H9 (cell line): ENCODE data around the gene MSTO1. TPM values are rescaled to one million over a fixed set of nuclear protein-coding genes. Genes with fewer than 3 reads are reported as not detected.

ENCODE experiments used
- DNase-seq: peaks from one replicate; pipeline ENCODE4 v3.0.0-alpha.2; 2017
- H2AFZ ChIP-seq: one replicate; pipeline ENCODE4 v1.6.1; 2013; ENCODE audit warnings: mild to moderate bottlenecking, low read length, control low read depth, moderate library complexity
- H2AK5ac ChIP-seq: 2 replicates; pipeline ENCODE4 v1.6.1; 2013; ENCODE audit warnings: low read length, control low read depth, mixed read lengths; ENCODE audit not compliant: insufficient read length
- H2BK120ac ChIP-seq: one replicate; pipeline ENCODE4 v1.6.1; 2013; ENCODE audit warnings: low read depth, mild to moderate bottlenecking, low read length, control low read depth, inconsistent platforms; ENCODE audit not compliant: poor library complexity, severe bottlenecking
- H2BK12ac ChIP-seq: 2 replicates; pipeline ENCODE4 v1.6.1; 2013; ENCODE audit warnings: low read length, control low read depth, mixed read lengths, low read depth; ENCODE audit not compliant: insufficient read length
- H2BK15ac ChIP-seq: 2 replicates; pipeline ENCODE4 v1.6.1; 2013; ENCODE audit warnings: low read depth, low read length, control low read depth
- H2BK20ac ChIP-seq: one replicate; pipeline ENCODE4 v1.6.1; 2013; ENCODE audit warnings: low read depth, mild to moderate bottlenecking, low read length, control low read depth, inconsistent platforms; ENCODE audit not compliant: poor library complexity, severe bottlenecking
- H2BK5ac ChIP-seq: 2 replicates; pipeline ENCODE4 v1.6.1; 2013; ENCODE audit warnings: low read length, control low read depth, mixed read lengths; ENCODE audit not compliant: insufficient read length
- H3K14ac ChIP-seq: 2 replicates; pipeline ENCODE4 v1.6.1; 2013; ENCODE audit warnings: low read length, control low read depth; ENCODE audit not compliant: insufficient read depth
- H3K18ac ChIP-seq: 2 replicates; pipeline ENCODE4 v1.6.1; 2013; ENCODE audit warnings: low read depth, mild to moderate bottlenecking, mixed read lengths, low read length, control low read depth; ENCODE audit not compliant: insufficient read length
- H3K23ac ChIP-seq: 2 replicates; pipeline ENCODE4 v1.6.1; 2013; ENCODE audit warnings: low read length, control low read depth, mixed read lengths, low read depth; ENCODE audit not compliant: insufficient read length
- H3K23me2 ChIP-seq: 2 replicates; pipeline ENCODE4 v1.6.1; 2013; ENCODE audit warnings: low read depth, mild to moderate bottlenecking, mixed read lengths, low read length, control low read depth; ENCODE audit not compliant: insufficient read length, poor library complexity, severe bottlenecking
- H3K27ac ChIP-seq: 2 replicates; pipeline ENCODE4 v1.5.1; 2013; ENCODE audit warnings: low read length, control low read depth, mixed read lengths, low read depth; ENCODE audit not compliant: insufficient read length
- H3K27me3 ChIP-seq: 2 replicates; pipeline ENCODE4 v1.6.1; 2013; ENCODE audit warnings: low read length, control low read depth, inconsistent platforms; ENCODE audit not compliant: insufficient read depth
- H3K4ac ChIP-seq: 2 replicates; pipeline ENCODE4 v1.6.1; 2013; ENCODE audit warnings: low read depth, mild to moderate bottlenecking, control low read depth, inconsistent platforms, low read length, moderate library complexity
- H3K4me1 ChIP-seq: 2 replicates; pipeline ENCODE4 v1.6.1; 2013; ENCODE audit warnings: low read length, control low read depth, inconsistent platforms; ENCODE audit not compliant: insufficient read depth
- H3K4me2 ChIP-seq: 2 replicates; pipeline ENCODE4 v1.6.1; 2013; ENCODE audit warnings: low read length, control low read depth, mixed read lengths; ENCODE audit not compliant: insufficient read length, insufficient read depth
- H3K56ac ChIP-seq: 2 replicates; pipeline ENCODE4 v1.6.1; 2013; ENCODE audit warnings: low read depth, mild to moderate bottlenecking, mixed read lengths, low read length, control low read depth; ENCODE audit not compliant: insufficient read length
- H3K79me1 ChIP-seq: 2 replicates; pipeline ENCODE4 v1.6.1; 2013; ENCODE audit warnings: low read depth, mild to moderate bottlenecking, moderate library complexity, low read length, control low read depth, inconsistent platforms; ENCODE audit not compliant: insufficient read depth, poor library complexity, severe bottlenecking
- H3K79me2 ChIP-seq: 2 replicates; pipeline ENCODE4 v1.6.1; 2013; ENCODE audit warnings: low read length, control low read depth, inconsistent platforms; ENCODE audit not compliant: insufficient read depth
- H3K9ac ChIP-seq: 2 replicates; pipeline ENCODE4 v1.6.1; 2013; ENCODE audit warnings: low read length, control low read depth, mixed read lengths; ENCODE audit not compliant: insufficient read length; ENCODE audit errors: extremely low read depth
- H3K9me3 ChIP-seq: one replicate; pipeline ENCODE4 v1.6.1; 2013; ENCODE audit warnings: low read depth, low read length, inconsistent platforms; ENCODE audit not compliant: control insufficient read depth
- H3T11ph ChIP-seq: one replicate; pipeline ENCODE4 v1.6.1; 2013; ENCODE audit warnings: mild to moderate bottlenecking, low read length, control low read depth, inconsistent platforms
- H4K20me1 ChIP-seq: one replicate; pipeline ENCODE4 v1.6.1; 2013; ENCODE audit not compliant: control insufficient read depth, insufficient read length, insufficient read depth
- H4K5ac ChIP-seq: 2 replicates; pipeline ENCODE4 v1.6.1; 2013; ENCODE audit warnings: low read depth, mild to moderate bottlenecking, mixed read lengths, low read length, control low read depth; ENCODE audit not compliant: insufficient read length
- H4K8ac ChIP-seq: replicated peaks from 2 replicates; pipeline ENCODE4 v1.6.1; 2013; ENCODE audit warnings: low read length, control low read depth, mixed read lengths, low read depth; ENCODE audit not compliant: insufficient read length
- H4K91ac ChIP-seq: 2 replicates; pipeline ENCODE4 v1.6.1; 2013; ENCODE audit warnings: low read depth, mild to moderate bottlenecking, moderate library complexity, mixed read lengths, low read length, control low read depth; ENCODE audit not compliant: insufficient read length
- H3K27ac Mint-ChIP-seq, 3 experiments: 2 replicates in 2 of 3; 3 replicates in 1 of 3; pipeline ENCODE4 v1.8.0; 2020 to 2021; ENCODE audit warnings: mixed read lengths in 3 of 3, mild to moderate bottlenecking in 1 of 3, moderate library complexity in 1 of 3
- H3K27me3 Mint-ChIP-seq: 2 replicates; pipeline ENCODE4 v1.8.0; 2021; ENCODE audit warnings: low read depth, mild to moderate bottlenecking, moderate library complexity, mixed read lengths
- H3K36me3 Mint-ChIP-seq, 3 experiments: 2 replicates in 2 of 3; 3 replicates in 1 of 3; pipeline ENCODE4 v1.8.0; 2020 to 2021; ENCODE audit warnings: low read depth in 3 of 3, mixed read lengths in 3 of 3; ENCODE audit not compliant: insufficient read depth in 1 of 3
- H3K4me1 Mint-ChIP-seq, 2 experiments: 2 replicates each; pipeline ENCODE4 v1.8.0; 2020; ENCODE audit warnings: mixed read lengths in 2 of 2
- H3K4me3 Mint-ChIP-seq, 2 experiments: 2 replicates in 1 of 2; 3 replicates in 1 of 2; pipeline ENCODE4 v1.8.0; 2020 to 2021; ENCODE audit warnings: mild to moderate bottlenecking in 2 of 2, mixed read lengths in 2 of 2, moderate library complexity in 1 of 2
- H3K9me3 Mint-ChIP-seq, 2 experiments: 2 replicates in 1 of 2; 3 replicates in 1 of 2; pipeline ENCODE4 v1.8.0; 2020; ENCODE audit warnings: mild to moderate bottlenecking in 2 of 2, mixed read lengths in 2 of 2, moderate library complexity in 1 of 2
- CTCF ChIP-seq: fragments of 200-600 bp; sonication (generic); conservative IDR thresholded peaks from 3 replicates; pipeline ENCODE4 v1.8.0; 2021; ENCODE audit warnings: antibody characterized with exemption, mild to moderate bottlenecking
- total RNA-seq: library from RNA; stranded (reverse); gene quantifications from 2 replicates; pipeline ENCODE4 v1.2.1, GENCODE V29; 2021

The MSTO1 gene
- total RNA-seq, 1 experiment from 2014 or later = 96.2 TPM

DNA sequence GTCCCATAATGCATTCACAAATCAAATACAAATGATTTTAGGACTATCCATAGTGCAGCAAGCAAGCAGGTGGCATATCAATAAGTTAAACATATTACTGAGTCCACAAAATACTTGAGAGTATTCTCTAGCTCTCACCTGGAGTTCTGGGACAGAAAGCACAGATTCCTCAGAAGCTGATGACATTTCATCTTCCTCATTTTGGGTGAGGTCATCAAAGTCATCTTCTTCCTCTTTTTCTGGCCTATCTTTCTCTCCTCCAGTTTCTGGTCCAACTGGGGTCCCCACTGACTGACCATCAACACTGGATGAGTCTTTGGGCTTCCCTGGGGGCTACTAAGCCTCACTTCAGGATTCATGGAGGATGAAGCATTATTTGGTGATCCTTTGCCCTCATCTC, 39.7 kb downstream of the MSTO1 start:
- H2BK120ac ChIP-seq = no peak overlapping the region
- H3T11ph ChIP-seq = no peak overlapping the region
- no peak overlapping the region for H3K4ac ChIP-seq
- no peak overlapping the region for H3K9ac ChIP-seq
- no peak for DNase-seq
- no peak overlapping the region for H3K56ac ChIP-seq
- H2BK15ac ChIP-seq = no peak overlapping the region
- H3K9me3 Mint-ChIP-seq = peaks cover 2 to 6% of the 10 kb centered on the region in 2 experiments; a peak in 2 of 5 replicates
- H2BK5ac ChIP-seq = no peak overlapping the region
- H3K79me1 ChIP-seq = no peaks in the 10 kb centered on the region
- no peak for TF ChIP-seq CTCF
- no peak overlapping the region for H3K14ac ChIP-seq
- H3K79me2 ChIP-seq = no peaks in the 10 kb centered on the region
- no peak overlapping the region for H3K18ac ChIP-seq
- no peaks in the 10 kb centered on the region for H3K4me1 ChIP-seq
- peaks cover 0 to 3% (median 2%) of the 10 kb centered on the region in 3 experiments; a peak in 3 of 7 replicates for H3K36me3 Mint-ChIP-seq
- H2AK5ac ChIP-seq = no peak overlapping the region
- H2AFZ ChIP-seq = no peak overlapping the region
- no peak overlapping the region for H4K8ac ChIP-seq
- H3K23ac ChIP-seq = no peak overlapping the region
- H3K27me3 Mint-ChIP-seq = peaks cover 4% of the 10 kb centered on the region
- H4K91ac ChIP-seq = no peak overlapping the region
- no peak overlapping the region for H3K27ac ChIP-seq
- H3K4me1 Mint-ChIP-seq = peaks cover 8 to 13% of the 10 kb centered on the region in 2 experiments
- H3K27ac Mint-ChIP-seq = no peak overlapping the region
- no peak overlapping the region for H2BK20ac ChIP-seq
- no peak overlapping the region for H2BK12ac ChIP-seq
- no peak overlapping the region for H4K5ac ChIP-seq
- no peaks in the 10 kb centered on the region for H3K27me3 ChIP-seq
- no peak overlapping the region for H3K4me3 Mint-ChIP-seq
- no peaks in the 10 kb centered on the region for H4K20me1 ChIP-seq
- no peak overlapping the region for H3K4me2 ChIP-seq
- H3K9me3 ChIP-seq = peaks cover 6% of the 10 kb centered on the region
- H3K23me2 ChIP-seq = no peaks in the 10 kb centered on the region
